ENCODE data around the gene ABHD6.

- no peak for TF ChIP-seq POLR2AphosphoS5 (IDR thresholded peaks at IDR 0.05; ENCODE audit: borderline replicate concordance, low read depth, low read length)
- TF ChIP-seq EZH2 (IDR thresholded peaks at IDR 0.05): no peak
- TF ChIP-seq FOXP2 (optimal IDR thresholded peaks at IDR 0.05; ENCODE audit: control extremely low read depth, extremely low read length, insufficient read depth): no peak
Measured at GRCh38 chr3:58266577-58266976, 29.0 kb downstream of the ABHD6 start.
